ENCODE data around the gene TPD52L2.

DNA sequence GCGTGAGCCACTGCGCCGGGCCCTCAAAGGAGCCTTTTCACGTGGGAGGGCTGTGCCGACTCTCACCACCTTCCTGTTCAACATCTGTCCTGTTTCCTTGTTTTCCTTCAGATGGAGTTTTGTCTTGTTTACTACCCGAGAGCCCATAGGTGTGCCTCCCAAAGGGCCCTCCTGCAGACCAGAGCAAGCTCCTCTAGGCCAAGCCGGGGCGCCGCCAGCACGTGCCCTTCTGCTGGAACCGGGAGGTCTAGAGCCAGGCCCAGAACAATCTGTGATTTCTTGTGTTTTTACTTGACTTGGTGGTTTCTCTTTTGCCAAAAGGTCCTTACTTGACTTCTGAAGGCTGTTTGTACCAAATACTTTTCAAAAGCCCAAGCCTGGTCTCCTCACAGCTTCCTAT lies 21.9 kb downstream of the TPD52L2 start:
- no peak for TF ChIP-seq POLR2AphosphoS5 (IDR thresholded peaks at IDR 0.05; ENCODE audit: low read depth)
- TF ChIP-seq, protein P1, sequence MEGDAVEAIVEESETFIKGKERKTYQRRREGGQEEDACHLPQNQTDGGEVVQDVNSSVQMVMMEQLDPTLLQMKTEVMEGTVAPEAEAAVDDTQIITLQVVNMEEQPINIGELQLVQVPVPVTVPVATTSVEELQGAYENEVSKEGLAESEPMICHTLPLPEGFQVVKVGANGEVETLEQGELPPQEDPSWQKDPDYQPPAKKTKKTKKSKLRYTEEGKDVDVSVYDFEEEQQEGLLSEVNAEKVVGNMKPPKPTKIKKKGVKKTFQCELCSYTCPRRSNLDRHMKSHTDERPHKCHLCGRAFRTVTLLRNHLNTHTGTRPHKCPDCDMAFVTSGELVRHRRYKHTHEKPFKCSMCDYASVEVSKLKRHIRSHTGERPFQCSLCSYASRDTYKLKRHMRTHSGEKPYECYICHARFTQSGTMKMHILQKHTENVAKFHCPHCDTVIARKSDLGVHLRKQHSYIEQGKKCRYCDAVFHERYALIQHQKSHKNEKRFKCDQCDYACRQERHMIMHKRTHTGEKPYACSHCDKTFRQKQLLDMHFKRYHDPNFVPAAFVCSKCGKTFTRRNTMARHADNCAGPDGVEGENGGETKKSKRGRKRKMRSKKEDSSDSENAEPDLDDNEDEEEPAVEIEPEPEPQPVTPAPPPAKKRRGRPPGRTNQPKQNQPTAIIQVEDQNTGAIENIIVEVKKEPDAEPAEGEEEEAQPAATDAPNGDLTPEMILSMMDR (IDR thresholded peaks at IDR 0.05; ENCODE audit: insufficient read depth, low read length): no peak
- TF ChIP-seq, protein P2, sequence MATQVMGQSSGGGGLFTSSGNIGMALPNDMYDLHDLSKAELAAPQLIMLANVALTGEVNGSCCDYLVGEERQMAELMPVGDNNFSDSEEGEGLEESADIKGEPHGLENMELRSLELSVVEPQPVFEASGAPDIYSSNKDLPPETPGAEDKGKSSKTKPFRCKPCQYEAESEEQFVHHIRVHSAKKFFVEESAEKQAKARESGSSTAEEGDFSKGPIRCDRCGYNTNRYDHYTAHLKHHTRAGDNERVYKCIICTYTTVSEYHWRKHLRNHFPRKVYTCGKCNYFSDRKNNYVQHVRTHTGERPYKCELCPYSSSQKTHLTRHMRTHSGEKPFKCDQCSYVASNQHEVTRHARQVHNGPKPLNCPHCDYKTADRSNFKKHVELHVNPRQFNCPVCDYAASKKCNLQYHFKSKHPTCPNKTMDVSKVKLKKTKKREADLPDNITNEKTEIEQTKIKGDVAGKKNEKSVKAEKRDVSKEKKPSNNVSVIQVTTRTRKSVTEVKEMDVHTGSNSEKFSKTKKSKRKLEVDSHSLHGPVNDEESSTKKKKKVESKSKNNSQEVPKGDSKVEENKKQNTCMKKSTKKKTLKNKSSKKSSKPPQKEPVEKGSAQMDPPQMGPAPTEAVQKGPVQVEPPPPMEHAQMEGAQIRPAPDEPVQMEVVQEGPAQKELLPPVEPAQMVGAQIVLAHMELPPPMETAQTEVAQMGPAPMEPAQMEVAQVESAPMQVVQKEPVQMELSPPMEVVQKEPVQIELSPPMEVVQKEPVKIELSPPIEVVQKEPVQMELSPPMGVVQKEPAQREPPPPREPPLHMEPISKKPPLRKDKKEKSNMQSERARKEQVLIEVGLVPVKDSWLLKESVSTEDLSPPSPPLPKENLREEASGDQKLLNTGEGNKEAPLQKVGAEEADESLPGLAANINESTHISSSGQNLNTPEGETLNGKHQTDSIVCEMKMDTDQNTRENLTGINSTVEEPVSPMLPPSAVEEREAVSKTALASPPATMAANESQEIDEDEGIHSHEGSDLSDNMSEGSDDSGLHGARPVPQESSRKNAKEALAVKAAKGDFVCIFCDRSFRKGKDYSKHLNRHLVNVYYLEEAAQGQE (IDR thresholded peaks at IDR 0.05; ENCODE audit: insufficient replicate concordance, low read depth): no peak
- no peak for TF ChIP-seq SPI1 (IDR thresholded peaks at IDR 0.05; ENCODE audit: borderline replicate concordance, low read depth)
- no peak for TF ChIP-seq GABPA (IDR thresholded peaks at IDR 0.05; ENCODE audit: low read depth)

Data from HL-60 (cell line).